GM12878 (cell line): Measurements from ENCODE around the gene LYL1. TPM values are rescaled to one million over a fixed set of nuclear protein-coding genes. Genes with fewer than 3 reads are reported as not detected.
A peak's percentile ranks its signal among the peaks of the same experiment; 100 is the strongest.

Source experiments
- BHLHE40 ChIP-seq, 2 experiments: fragments of 450-650 bp in 1 of 2; IDR thresholded peaks; 2 replicates each; pipeline ENCODE4 v1.6.1; 2011 to 2017; ENCODE audit warnings: low read depth in 2 of 2, borderline replicate concordance in 1 of 2, improper control_type of control experiment in 1 of 2, low read length in 1 of 2, mild to moderate bottlenecking in 1 of 2
- CBX5 ChIP-seq: sonication (generic); IDR thresholded peaks from 2 replicates; pipeline ENCODE4 v1.6.1; 2016; ENCODE audit warnings: low read depth, moderate library complexity, mild to moderate bottlenecking, inconsistent platforms
- CEBPZ ChIP-seq: fragments of 150-350 bp; IDR thresholded peaks from 2 replicates; pipeline ENCODE4 v1.6.1; 2016; ENCODE audit warnings: low read depth, low read length
- CREB1 ChIP-seq: IDR thresholded peaks from 2 replicates; pipeline ENCODE4 v1.6.1; 2012; ENCODE audit warnings: low read depth, mild to moderate bottlenecking, inconsistent platforms
- E4F1 ChIP-seq: fragments of 450-650 bp; IDR thresholded peaks from 2 replicates; pipeline ENCODE4 v1.6.1; 2018; ENCODE audit warnings: borderline replicate concordance, mild to moderate bottlenecking; ENCODE audit not compliant: partially characterized antibody
- HDAC2 ChIP-seq: fragments of 200-600 bp; sonication (generic); IDR thresholded peaks from 2 replicates; pipeline ENCODE4 v1.6.1; 2017
- KDM1A ChIP-seq: fragments of 200-600 bp; sonication (generic); IDR thresholded peaks from 2 replicates; pipeline ENCODE4 v1.6.1; 2016; ENCODE audit warnings: borderline replicate concordance
- LARP7 ChIP-seq: fragments of 450-650 bp; IDR thresholded peaks from 2 replicates; pipeline ENCODE4 v1.6.1; 2017; ENCODE audit warnings: mild to moderate bottlenecking
- MTA2 ChIP-seq: fragments of 450-650 bp; IDR thresholded peaks from 2 replicates; pipeline ENCODE4 v1.6.1; 2016; ENCODE audit warnings: low read depth, mild to moderate bottlenecking, moderate library complexity
- NFIC ChIP-seq: IDR thresholded peaks from 2 replicates; pipeline ENCODE4 v1.6.1; 2012; ENCODE audit warnings: low read depth, mild to moderate bottlenecking, inconsistent platforms, low read length, moderate library complexity
- NRF1 ChIP-seq: conservative IDR thresholded peaks from 2 replicates; pipeline ENCODE4 v1.6.1; 2011; ENCODE audit warnings: mild to moderate bottlenecking, low read depth, low read length, improper control_type of control experiment
- PAX8 ChIP-seq: fragments of 450-650 bp; IDR thresholded peaks from 2 replicates; pipeline ENCODE4 v1.6.1; 2017; ENCODE audit warnings: mild to moderate bottlenecking, moderate library complexity
- SP1 ChIP-seq: IDR thresholded peaks from one replicate; pipeline ENCODE4 v1.6.1; 2011; ENCODE audit warnings: low read depth, low read length
- STAT1 ChIP-seq: fragments of 450-650 bp; conservative IDR thresholded peaks from 2 replicates; pipeline ENCODE4 v1.6.1; 2014; ENCODE audit warnings: antibody characterized with exemption, mild to moderate bottlenecking
- STAT3 ChIP-seq: IDR thresholded peaks from 2 replicates; pipeline ENCODE4 v1.6.1; 2011; ENCODE audit warnings: low read depth, low read length, improper control_type of control experiment
- WRNIP1 ChIP-seq: IDR thresholded peaks from 2 replicates; pipeline ENCODE4 v1.6.1; 2011; ENCODE audit warnings: low read depth, low read length, improper control_type of control experiment, borderline replicate concordance
- ZBTB40 ChIP-seq: fragments of 450-650 bp; IDR thresholded peaks from 2 replicates; pipeline ENCODE4 v1.6.1; 2016; ENCODE audit warnings: mild to moderate bottlenecking, moderate library complexity, borderline replicate concordance
- ZSCAN29 ChIP-seq: fragments of 450-650 bp; IDR thresholded peaks from 2 replicates; pipeline ENCODE4 v1.6.1; 2017; ENCODE audit warnings: mild to moderate bottlenecking, moderate library complexity
- polyA plus RNA-seq, 11 experiments: library from polyadenylated mRNA; depleted of rRNA in 4 of 11; unstranded in 6 of 11; stranded (reverse) in 5 of 11; fragments of >200 nt; fragmentation: Nextera tagmentation in 4 of 11; fragmentation: Illumina TruSeq in 1 of 11; extraction: Ambion mirVana in 4 of 11; extraction: Trizol in 1 of 11; gene quantifications; 1 replicate in 1 of 11; 2 replicates in 10 of 11; pipeline versions ENCODE4 v1.2.1 to v1.2.3, GENCODE V29; 2011 to 2016; ENCODE audit warnings: inconsistent platforms in 2 of 11, missing spikeins in 2 of 11, low read depth in 1 of 11
- total RNA-seq, 4 experiments: library from RNA; depleted of rRNA in 3 of 4; stranded (reverse); fragments of >200 nt in 3 of 4; fragmentation: Illumina TruSeq in 1 of 4; extraction: Trizol in 1 of 4; gene quantifications; 2 replicates each; pipeline versions ENCODE4 v1.2.1 to v1.2.3, GENCODE V29; 2013 to 2021

The LYL1 gene
- total and polyA plus RNA-seq, 10 of the 15 experiments (the other 5 are each of a cell fraction or from before 2014, with no cell fraction given) = 0.10 to 34.8 (median 4.4) TPM

GRCh38 chr19:13102666-13103580 is at the start of gene LYL1 (continued):
- no peak for TF ChIP-seq E4F1
- TF ChIP-seq NFIC = no peak
- TF ChIP-seq CBX5 = no peak
- peak; percentile 62 for TF ChIP-seq MTA2
- TF ChIP-seq WRNIP1 = no peak
- no peak for TF ChIP-seq STAT3
- TF ChIP-seq HDAC2 = no peak
- TF ChIP-seq LARP7 = peak; percentile 79
- no peak for TF ChIP-seq NRF1
- peak; percentile 34; the same call in 1 of the 2 replicates for TF ChIP-seq ZBTB40
- no peak for TF ChIP-seq CREB1
- TF ChIP-seq PAX8 = no peak
- TF ChIP-seq BHLHE40 (IDR thresholded peaks at IDR 0.05; ENCODE audit: borderline replicate concordance in 1 of 2, low read depth in 2 of 2, low read length in 1 of 2) = peak; percentile 63 to 77
- TF ChIP-seq CEBPZ = no peak
- TF ChIP-seq ZSCAN29 = no peak
- TF ChIP-seq SP1 = no peak
- TF ChIP-seq KDM1A = no peak
- TF ChIP-seq STAT1 = no peak
